SK-N-SH (cell line): Measurements from ENCODE around the gene CLDN14. TPM values are rescaled to one million over a fixed set of nuclear protein-coding genes. Genes with fewer than 3 reads are reported as not detected.

Experiments
- CTCF ChIA-PET: fragments of 300-600, 350-600 bp; formaldehyde crosslinking; extraction: SDS; loops from one replicate; lab custom pipeline; 2021; lab: Yijun Ruan, JAX
- POLR2A ChIA-PET: fragments of 350-600 bp; sonication (Branson Sonifier 250); formaldehyde crosslinking; extraction: SDS; loops from one replicate; lab custom pipeline; 2020; ENCODE audit warnings: antibody characterized with exemption, inconsistent platforms; lab: Yijun Ruan, JAX
- DNase-seq: peaks from one replicate; pipeline ENCODE4 v3.0.0; 2012
- H2AFZ ChIP-seq: fragments of 200-600 bp; sonication (generic); 2 replicates; pipeline ENCODE4 v1.8.1; 2016; ENCODE audit warnings: antibody characterized with exemption, mild to moderate bottlenecking, low read depth
- H3F3A ChIP-seq: fragments of 200-600 bp; sonication (generic); replicated peaks from 2 replicates; pipeline ENCODE3; 2016; ENCODE audit warnings: antibody characterized with exemption, mild to moderate bottlenecking; ENCODE audit not compliant: insufficient read depth
- H3K27ac ChIP-seq, 2 experiments: fragments of 200-500 bp in 1 of 2; fragments of 200-600 bp in 1 of 2; sonication (Bioruptor generic) in 1 of 2; sonication (generic), shearing (Covaris generic) in 1 of 2; 2 replicates each; pipeline versions ENCODE4 v1.5.1 to v1.6.1; 2014 to 2016; ENCODE audit warnings: low read depth in 2 of 2, inconsistent platforms in 1 of 2, low read length in 1 of 2, mild to moderate bottlenecking in 1 of 2, mixed read lengths in 1 of 2
- H3K27me3 ChIP-seq: fragments of 200-600 bp; sonication (generic), shearing (Covaris generic); 2 replicates; pipeline ENCODE4 v1.6.1; 2016; ENCODE audit warnings: mixed run types; ENCODE audit not compliant: insufficient read depth
- H3K36me3 ChIP-seq, 2 experiments: fragments of 200-500 bp in 1 of 2; fragments of 200-600 bp in 1 of 2; sonication (Bioruptor generic) in 1 of 2; sonication (generic) in 1 of 2; replicated peaks in 1 of 2; 2 replicates each; pipeline versions ENCODE3 to v1.5.1; 2014 to 2016; ENCODE audit warnings: low read length in 1 of 2, mild to moderate bottlenecking in 1 of 2; ENCODE audit not compliant: insufficient read depth in 2 of 2, control insufficient read depth in 1 of 2
- H3K4me1 ChIP-seq, 2 experiments: fragments of 200-500 bp in 1 of 2; fragments of 200-600 bp in 1 of 2; sonication (Bioruptor generic) in 1 of 2; sonication (generic), shearing (Covaris generic) in 1 of 2; 2 replicates each; pipeline versions ENCODE4 v1.5.1 to v1.6.1; 2014 to 2016; ENCODE audit warnings: low read depth in 1 of 2, low read length in 1 of 2, mixed run types in 1 of 2; ENCODE audit not compliant: insufficient read depth in 2 of 2, control insufficient read depth in 1 of 2
- H3K4me2 ChIP-seq: fragments of 200-600 bp; sonication (generic), shearing (Covaris generic); 2 replicates; pipeline ENCODE4 v1.6.1; 2017; ENCODE audit warnings: mixed run types
- H3K4me3 ChIP-seq, 2 experiments: fragments of 200-500 bp in 1 of 2; fragments of 200-600 bp in 1 of 2; sonication (Bioruptor generic) in 1 of 2; sonication (generic), shearing (Covaris generic) in 1 of 2; 2 replicates each; pipeline versions ENCODE4 v1.5.1 to v1.8.1; 2014 to 2016; ENCODE audit warnings: low read depth in 2 of 2, inconsistent platforms in 1 of 2, low read length in 1 of 2, mild to moderate bottlenecking in 1 of 2, mixed read lengths in 1 of 2, moderate library complexity in 1 of 2
- H3K79me2 ChIP-seq: fragments of 200-600 bp; sonication (generic); 2 replicates; pipeline ENCODE4 v1.8.1; 2017; ENCODE audit warnings: mild to moderate bottlenecking; ENCODE audit not compliant: insufficient read depth
- H3K9ac ChIP-seq: fragments of 200-600 bp; sonication (generic); 2 replicates; pipeline ENCODE4 v1.6.1; 2017; ENCODE audit warnings: mixed run types
- H3K9me2 ChIP-seq: fragments of 200-600 bp; sonication (generic); 2 replicates; pipeline ENCODE4 v1.6.1; 2017; ENCODE audit warnings: mixed run types
- H3K9me3 ChIP-seq: fragments of 200-600 bp; sonication (generic); 2 replicates; pipeline ENCODE4 v1.6.1; 2017; ENCODE audit warnings: mixed run types, mild to moderate bottlenecking, moderate library complexity
- H4K20me1 ChIP-seq: fragments of 200-600 bp; sonication (generic); 2 replicates; pipeline ENCODE4 v1.6.1; 2017; ENCODE audit warnings: mild to moderate bottlenecking, mixed run types; ENCODE audit not compliant: insufficient read depth
- CHD2 ChIP-seq: fragments of 150-350 bp; IDR thresholded peaks from 2 replicates; pipeline ENCODE4 v1.6.1; 2018; ENCODE audit warnings: low read length; ENCODE audit not compliant: partially characterized antibody
- ELF1 ChIP-seq: IDR thresholded peaks from 2 replicates; pipeline ENCODE4 v1.4.0; 2012
- EP300 ChIP-seq, 2 experiments: IDR thresholded peaks; 2 replicates each; pipeline versions ENCODE4 v1.4.0 to v1.6.1; 2012; ENCODE audit warnings: borderline replicate concordance in 1 of 2, low read depth in 1 of 2, low read length in 1 of 2
- FOXJ3 ChIP-seq: sonication (generic); formaldehyde crosslinking; IDR thresholded peaks from 2 replicates; pipeline ENCODE4 v1.5.1; 2020; ENCODE audit warnings: mild to moderate bottlenecking, missing genetic modification reagents
- GATA2 ChIP-seq: sonication (generic); formaldehyde crosslinking; IDR thresholded peaks from 2 replicates; pipeline ENCODE4 v1.5.0; 2020; ENCODE audit warnings: mild to moderate bottlenecking, missing genetic modification reagents
- JUND ChIP-seq: IDR thresholded peaks from 2 replicates; pipeline ENCODE4 v1.4.0; 2012
- MEF2A ChIP-seq: IDR thresholded peaks from 2 replicates; pipeline ENCODE4 v1.4.0; 2012; ENCODE audit warnings: low read depth, borderline replicate concordance
- NFIC ChIP-seq: IDR thresholded peaks from 2 replicates; pipeline ENCODE4 v1.4.0; 2012; ENCODE audit warnings: borderline replicate concordance
- PBX3 ChIP-seq: IDR thresholded peaks from 2 replicates; pipeline ENCODE4; 2012
- POLR2AphosphoS5 ChIP-seq: IDR thresholded peaks from 2 replicates; pipeline ENCODE4 v1.6.1; 2012; ENCODE audit warnings: low read depth, low read length
- RAD21 ChIP-seq: IDR thresholded peaks from 2 replicates; pipeline ENCODE4 v1.6.1; 2012; ENCODE audit warnings: mild to moderate bottlenecking, low read length
- RCOR1 ChIP-seq: fragments of 150-350 bp; IDR thresholded peaks from 2 replicates; pipeline ENCODE4 v1.6.1; 2017; ENCODE audit warnings: antibody characterized with exemption, low read length
- RFX5 ChIP-seq: IDR thresholded peaks from 2 replicates; pipeline ENCODE4 v1.6.1; 2012; ENCODE audit warnings: mild to moderate bottlenecking, improper control_type of control experiment, low read length
- SIN3A ChIP-seq: IDR thresholded peaks from 2 replicates; pipeline ENCODE4 v1.6.1; 2012; ENCODE audit warnings: low read depth, mild to moderate bottlenecking, low read length, moderate library complexity, borderline replicate concordance
- TAF1 ChIP-seq: IDR thresholded peaks from 2 replicates; pipeline ENCODE4 v1.6.1; 2012; ENCODE audit warnings: low read depth, mild to moderate bottlenecking, low read length, moderate library complexity, borderline replicate concordance
- TCF12 ChIP-seq: IDR thresholded peaks from 2 replicates; pipeline ENCODE4 v1.4.0; 2012
- TEAD4 ChIP-seq: IDR thresholded peaks from 2 replicates; pipeline ENCODE4 v1.4.0; 2012; ENCODE audit warnings: mild to moderate bottlenecking, borderline replicate concordance; ENCODE audit not compliant: insufficient read depth
- USF1 ChIP-seq: IDR thresholded peaks from 2 replicates; pipeline ENCODE4 v1.4.0; 2012; ENCODE audit warnings: low read depth, borderline replicate concordance
- USF2 ChIP-seq: fragments of 150-350 bp; IDR thresholded peaks from 2 replicates; pipeline ENCODE4 v1.6.1; 2017; ENCODE audit warnings: antibody characterized with exemption, low read length, low read depth, borderline replicate concordance
- WGBS: methylation state at CpG from one replicate; pipeline ENCODE4 v1.1.6; 2017; ENCODE audit warnings: low lambda C conversion rate; 5-methylcytosine and 5-hydroxymethylcytosine counted together
- polyA plus RNA-seq, 3 experiments: library from polyadenylated mRNA; depleted of rRNA; stranded (reverse); fragments of >200 nt; gene quantifications; 2 replicates each; pipeline ENCODE4 v1.2.3, GENCODE V29; 2012
- TF ChIP-seq, protein P1 (sequence below): IDR thresholded peaks from 2 replicates; pipeline ENCODE4 v1.4.0; 2012; ENCODE audit warnings: low read depth, borderline replicate concordance
- TF ChIP-seq, protein P2 (sequence below): IDR thresholded peaks from 2 replicates; pipeline ENCODE4 v1.6.1; 2012; ENCODE audit warnings: mild to moderate bottlenecking, low read depth, low read length, moderate library complexity

Gene CLDN14
- polyA plus RNA-seq, 1 of the 3 experiments (the other 2 are of a cell fraction) = not detected

GRCh38 chr21:36485476-36485875, 5.6 kb upstream of the CLDN14 start:
- no peaks in the 10 kb centered on the region for H3K9me3 ChIP-seq
- no peaks in the 10 kb centered on the region for H3K9me2 ChIP-seq
- no peak overlapping the region for H3K9ac ChIP-seq
- H4K20me1 ChIP-seq = no peaks in the 10 kb centered on the region
- no peak overlapping the region for H3K27ac ChIP-seq
- 81% methylated on average over 7 of the region's 7 CpGs for WGBS
- no peaks in the 10 kb centered on the region for H3K36me3 ChIP-seq
- H3K4me3 ChIP-seq = no peak overlapping the region
- POLR2A ChIA-PET = no interaction called here
- no peak overlapping the region for H2AFZ ChIP-seq
- peaks cover 0 to 5% of the 10 kb centered on the region in 2 experiments; a peak in 1 of 4 replicates for H3K4me1 ChIP-seq
- H3K79me2 ChIP-seq = no peaks in the 10 kb centered on the region
- DNase-seq = no peak
- no peaks in the 10 kb centered on the region for H3K27me3 ChIP-seq
- no peak overlapping the region for H3K4me2 ChIP-seq
- CTCF ChIA-PET = interaction anchor here (1.0 kb wide), 1 partner anchor 145 kb away, joined by 3 read pairs; no protein-coding TSS in a partner anchor
- H3F3A ChIP-seq = no peaks in the 10 kb centered on the region
- TF ChIP-seq, protein P1, sequence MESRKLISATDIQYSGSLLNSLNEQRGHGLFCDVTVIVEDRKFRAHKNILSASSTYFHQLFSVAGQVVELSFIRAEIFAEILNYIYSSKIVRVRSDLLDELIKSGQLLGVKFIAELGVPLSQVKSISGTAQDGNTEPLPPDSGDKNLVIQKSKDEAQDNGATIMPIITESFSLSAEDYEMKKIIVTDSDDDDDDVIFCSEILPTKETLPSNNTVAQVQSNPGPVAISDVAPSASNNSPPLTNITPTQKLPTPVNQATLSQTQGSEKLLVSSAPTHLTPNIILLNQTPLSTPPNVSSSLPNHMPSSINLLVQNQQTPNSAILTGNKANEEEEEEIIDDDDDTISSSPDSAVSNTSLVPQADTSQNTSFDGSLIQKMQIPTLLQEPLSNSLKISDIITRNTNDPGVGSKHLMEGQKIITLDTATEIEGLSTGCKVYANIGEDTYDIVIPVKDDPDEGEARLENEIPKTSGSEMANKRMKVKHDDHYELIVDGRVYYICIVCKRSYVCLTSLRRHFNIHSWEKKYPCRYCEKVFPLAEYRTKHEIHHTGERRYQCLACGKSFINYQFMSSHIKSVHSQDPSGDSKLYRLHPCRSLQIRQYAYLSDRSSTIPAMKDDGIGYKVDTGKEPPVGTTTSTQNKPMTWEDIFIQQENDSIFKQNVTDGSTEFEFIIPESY = no peak
- TF ChIP-seq CHD2 = no peak
- TF ChIP-seq, all 33 proteins: peak for 0

DNA sequence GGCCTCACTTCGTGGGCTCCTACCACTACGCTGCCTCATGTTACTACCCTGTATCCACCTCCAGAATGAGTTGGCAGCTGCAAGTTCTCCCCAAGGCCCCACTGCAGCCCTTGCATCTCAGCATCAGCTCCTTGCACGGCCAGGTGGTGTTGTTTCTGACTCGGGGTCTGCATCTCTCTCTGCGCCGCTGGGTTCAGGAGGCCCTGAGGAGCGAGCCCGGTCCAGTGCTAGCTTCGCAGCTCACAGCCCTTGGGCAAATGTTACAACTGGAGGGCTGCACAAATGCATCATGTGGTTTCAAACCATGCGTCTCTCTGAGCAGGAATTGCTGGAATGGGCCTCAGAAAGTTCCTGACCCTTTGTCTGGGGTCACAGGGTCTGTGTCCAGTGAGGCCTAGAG, 3.2 kb upstream of the CLDN14 start:
- no peak overlapping the region for H3K27ac ChIP-seq
- CTCF ChIA-PET = interaction anchor here (1.3 kb wide), 1 partner anchor 20 kb away, joined by 3 read pairs; no protein-coding TSS in a partner anchor
- no peak for DNase-seq
- H3K79me2 ChIP-seq = no peaks in the 10 kb centered on the region
- 62% methylated on average over 5 of the region's 10 CpGs for WGBS
- H3K9me3 ChIP-seq = no peaks in the 10 kb centered on the region
- TF ChIP-seq RAD21 (no peak), NFIC (no peak), RFX5 (no peak), ELF1 (no peak), SIN3A (no peak), TEAD4 (no peak), MEF2A (no peak), TCF12 (no peak), POLR2AphosphoS5 (no peak), JUND (no peak), RCOR1 (no peak), PBX3 (no peak), USF1 (no peak), TAF1 (no peak), FOXJ3 (no peak), EP300 (IDR thresholded peaks at IDR 0.05; ENCODE audit: borderline replicate concordance in 1 of 2, low read depth in 1 of 2, low read length in 1 of 2) (no peak), USF2 (no peak), GATA2 (CRISPR knock-in tag) (no peak)
- TF ChIP-seq, protein P2, sequence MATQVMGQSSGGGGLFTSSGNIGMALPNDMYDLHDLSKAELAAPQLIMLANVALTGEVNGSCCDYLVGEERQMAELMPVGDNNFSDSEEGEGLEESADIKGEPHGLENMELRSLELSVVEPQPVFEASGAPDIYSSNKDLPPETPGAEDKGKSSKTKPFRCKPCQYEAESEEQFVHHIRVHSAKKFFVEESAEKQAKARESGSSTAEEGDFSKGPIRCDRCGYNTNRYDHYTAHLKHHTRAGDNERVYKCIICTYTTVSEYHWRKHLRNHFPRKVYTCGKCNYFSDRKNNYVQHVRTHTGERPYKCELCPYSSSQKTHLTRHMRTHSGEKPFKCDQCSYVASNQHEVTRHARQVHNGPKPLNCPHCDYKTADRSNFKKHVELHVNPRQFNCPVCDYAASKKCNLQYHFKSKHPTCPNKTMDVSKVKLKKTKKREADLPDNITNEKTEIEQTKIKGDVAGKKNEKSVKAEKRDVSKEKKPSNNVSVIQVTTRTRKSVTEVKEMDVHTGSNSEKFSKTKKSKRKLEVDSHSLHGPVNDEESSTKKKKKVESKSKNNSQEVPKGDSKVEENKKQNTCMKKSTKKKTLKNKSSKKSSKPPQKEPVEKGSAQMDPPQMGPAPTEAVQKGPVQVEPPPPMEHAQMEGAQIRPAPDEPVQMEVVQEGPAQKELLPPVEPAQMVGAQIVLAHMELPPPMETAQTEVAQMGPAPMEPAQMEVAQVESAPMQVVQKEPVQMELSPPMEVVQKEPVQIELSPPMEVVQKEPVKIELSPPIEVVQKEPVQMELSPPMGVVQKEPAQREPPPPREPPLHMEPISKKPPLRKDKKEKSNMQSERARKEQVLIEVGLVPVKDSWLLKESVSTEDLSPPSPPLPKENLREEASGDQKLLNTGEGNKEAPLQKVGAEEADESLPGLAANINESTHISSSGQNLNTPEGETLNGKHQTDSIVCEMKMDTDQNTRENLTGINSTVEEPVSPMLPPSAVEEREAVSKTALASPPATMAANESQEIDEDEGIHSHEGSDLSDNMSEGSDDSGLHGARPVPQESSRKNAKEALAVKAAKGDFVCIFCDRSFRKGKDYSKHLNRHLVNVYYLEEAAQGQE = no peak
- no peaks in the 10 kb centered on the region for H3K9me2 ChIP-seq
- no peak overlapping the region for H3K4me3 ChIP-seq
- no peaks in the 10 kb centered on the region for H4K20me1 ChIP-seq
- H3K36me3 ChIP-seq = no peaks in the 10 kb centered on the region
- peaks cover 10% of the 10 kb centered on the region for H3F3A ChIP-seq
- no peak overlapping the region for H3K9ac ChIP-seq
- no peak overlapping the region for H3K4me2 ChIP-seq
- POLR2A ChIA-PET = no interaction called here
- peaks cover 0 to 21% of the 10 kb centered on the region in 2 experiments; a peak in 1 of 4 replicates for H3K4me1 ChIP-seq
- H3K27me3 ChIP-seq = no peaks in the 10 kb centered on the region
- no peak overlapping the region for H2AFZ ChIP-seq
